Erythroblast (primary cell): ENCODE results near the gene TXLNB.
"Not testable (repeated sequence)": the region's sequence is repeated elsewhere in the genome, so short reads cannot be mapped to it uniquely, and the experiment has no call there.

ENCODE experiments used
- DNase-seq, 2 experiments: peaks; one replicate each; lab custom pipeline; 2025; lab: John Stamatoyannopoulos, UW
- GATA1 ChIP-seq: IDR thresholded peaks from 2 replicates; pipeline ENCODE4 v1.6.1; 2011; ENCODE audit warnings: low read depth, mild to moderate bottlenecking, control low read depth, low read length, moderate library complexity
- POLR2A ChIP-seq: IDR thresholded peaks from 2 replicates; pipeline ENCODE4 v1.6.1; 2011; ENCODE audit warnings: mild to moderate bottlenecking, low read length

TXLNB gene

GRCh38 chr6:139296927-139297326, 5.1 kb upstream of the TXLNB start:
- TF ChIP-seq GATA1 (no peak), POLR2A (no peak)
- DNase-seq = no peak

- DNase-seq = no peak
- TF ChIP-seq POLR2A = no peak
- TF ChIP-seq GATA1 = no peak
Observed at GRCh38 chr6:139295901-139296300, 4.1 kb upstream of the TXLNB start.

- DNase-seq = no peak
- TF ChIP-seq POLR2A (no peak), GATA1 (no peak)
Observed at GRCh38 chr6:139294090-139294489, 2.3 kb upstream of the TXLNB start.

- not testable (repeated sequence) for DNase-seq
Observed at GRCh38 chr6:139293230-139293629, 1.4 kb upstream of the TXLNB start.

DNA sequence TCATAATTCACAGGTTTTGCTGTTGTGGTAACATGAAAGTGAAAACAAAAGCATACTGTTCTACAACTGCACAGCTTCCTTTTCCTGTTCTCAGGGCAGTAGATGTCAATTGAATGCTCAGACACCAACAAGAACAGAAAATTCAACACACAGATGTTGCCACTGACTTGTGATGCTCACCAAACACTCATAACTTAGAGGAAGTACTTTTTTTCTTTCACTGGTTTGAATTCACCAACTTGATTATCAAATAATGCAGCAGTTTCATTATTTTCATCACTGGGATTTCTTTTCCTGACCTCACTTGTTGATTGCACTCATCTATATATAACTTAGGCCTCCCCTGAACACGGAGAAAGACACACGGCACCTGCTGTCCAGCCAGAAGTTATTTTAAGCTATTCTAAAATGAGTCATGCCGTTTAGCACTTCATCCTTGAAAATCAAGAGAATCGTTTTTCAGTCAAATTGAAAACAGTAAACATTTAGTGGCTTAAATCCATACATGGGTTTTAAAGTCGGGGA, 949 bp downstream of the TXLNB start:
- DNase-seq = no peak
- TF ChIP-seq POLR2A (no peak), GATA1 (no peak)

GRCh38 chr6:139289233-139289632, 2.6 kb downstream of the TXLNB start:
- TF ChIP-seq POLR2A = no peak
- TF ChIP-seq GATA1 = no peak
- DNase-seq = no peak

DNA sequence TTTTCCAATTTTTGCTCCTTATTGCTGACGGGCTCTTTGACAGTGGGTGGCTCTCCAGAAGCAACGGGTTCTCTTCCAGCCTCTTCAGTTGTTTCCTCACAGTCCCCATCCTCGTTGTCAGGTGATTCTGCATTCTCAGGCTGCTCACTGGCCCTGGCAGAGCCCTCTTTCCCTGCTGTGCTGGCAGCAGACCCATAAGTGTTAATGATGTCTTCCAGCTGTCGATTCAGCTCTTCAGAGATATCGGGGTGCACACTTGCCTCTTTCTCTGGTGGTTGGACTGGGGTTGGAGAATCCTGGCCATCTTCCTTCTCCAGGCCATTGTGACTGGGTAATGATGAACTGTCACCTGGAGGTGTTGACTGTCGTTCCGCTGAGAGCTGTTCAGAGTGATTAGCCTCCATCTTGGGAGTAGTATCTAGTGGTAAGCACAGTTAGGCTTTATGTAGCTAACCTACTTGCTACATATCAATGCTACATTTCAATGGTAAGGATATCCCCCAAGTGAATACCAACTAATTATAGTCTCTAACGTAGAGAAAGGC, 3.2 kb downstream of the TXLNB start:
- no peak for TF ChIP-seq GATA1
- TF ChIP-seq POLR2A = no peak
- no peak for DNase-seq

DNA sequence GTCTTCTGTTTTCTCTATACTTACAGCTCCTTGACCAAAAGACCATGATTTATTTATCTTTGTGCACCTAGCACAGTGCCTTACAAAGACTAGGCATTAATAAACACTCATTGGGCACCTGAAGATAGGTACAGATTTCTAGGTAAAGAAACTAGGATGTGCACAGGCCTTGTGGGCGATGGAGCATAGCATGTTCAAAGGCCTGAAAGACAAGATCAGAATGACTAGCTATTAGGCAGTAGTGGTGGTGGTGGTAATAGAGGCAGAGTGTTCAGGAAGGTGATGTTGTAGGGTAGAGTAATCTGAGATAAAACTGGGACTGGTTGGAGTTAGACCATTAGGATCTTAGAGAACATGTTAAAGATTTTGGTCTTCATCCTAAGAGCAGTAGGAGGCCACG, 3.9 kb downstream of the TXLNB start:
- DNase-seq = no peak
- TF ChIP-seq POLR2A (no peak), GATA1 (no peak)

- not testable (repeated sequence) for DNase-seq
Observed at GRCh38 chr6:139286438-139286837, 5.4 kb downstream of the TXLNB start.

- TF ChIP-seq GATA1 = no peak
- TF ChIP-seq POLR2A = no peak
Observed at GRCh38 chr6:139285590-139285989, 6.2 kb downstream of the TXLNB start.

DNA sequence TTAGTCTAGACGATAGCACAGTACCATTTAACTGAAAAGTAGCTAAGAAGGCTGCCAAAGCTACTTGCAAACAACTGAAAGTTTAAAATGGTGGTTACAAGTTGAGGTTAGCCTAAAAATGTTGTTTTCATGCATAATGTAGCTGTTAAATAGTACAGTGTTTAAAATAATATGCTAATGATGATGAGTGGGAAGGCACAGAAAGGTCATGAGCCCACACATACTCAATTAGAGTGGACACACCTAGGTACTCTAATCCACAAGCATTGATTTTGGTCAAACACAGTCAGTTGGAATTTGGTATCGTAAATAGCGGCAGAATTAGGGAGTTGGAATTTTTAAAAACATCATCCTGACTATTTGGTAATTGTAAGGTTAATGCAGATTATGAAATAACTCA, 7.0 kb downstream of the TXLNB start:
- DNase-seq = no peak
- TF ChIP-seq GATA1 (no peak), POLR2A (no peak)

More at GRCh38 chr6:139285590-139285989, 6.2 kb downstream of the TXLNB start:
- DNase-seq = no peak

- TF ChIP-seq POLR2A = no peak
- no peak for TF ChIP-seq GATA1
- no peak for DNase-seq
Observed at GRCh38 chr6:139282684-139283083, 9.1 kb downstream of the TXLNB start.

DNA sequence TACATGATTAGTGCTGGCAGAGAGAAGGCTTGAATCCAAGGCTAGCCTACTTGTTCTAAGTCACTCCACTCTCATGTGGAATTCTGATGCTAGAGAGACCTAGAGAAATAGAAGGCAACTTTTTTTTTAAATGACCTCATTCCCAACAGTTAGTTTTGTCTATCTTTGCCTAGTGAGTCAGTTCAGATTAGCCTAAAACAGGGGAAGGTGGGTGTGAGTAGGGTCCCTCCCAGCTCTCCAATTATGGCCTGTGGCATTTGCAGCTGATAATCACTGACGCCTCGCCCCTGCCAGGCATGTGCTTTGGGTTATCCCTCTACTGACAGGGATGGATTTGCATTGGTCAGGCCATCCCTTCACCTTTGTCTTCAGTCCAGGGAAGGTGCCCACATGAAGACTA, 13.6 kb downstream of the TXLNB start:
- DNase-seq = peak in 1 of 2 experiments; percentile 7
- TF ChIP-seq GATA1 = no peak
- no peak for TF ChIP-seq POLR2A

DNA sequence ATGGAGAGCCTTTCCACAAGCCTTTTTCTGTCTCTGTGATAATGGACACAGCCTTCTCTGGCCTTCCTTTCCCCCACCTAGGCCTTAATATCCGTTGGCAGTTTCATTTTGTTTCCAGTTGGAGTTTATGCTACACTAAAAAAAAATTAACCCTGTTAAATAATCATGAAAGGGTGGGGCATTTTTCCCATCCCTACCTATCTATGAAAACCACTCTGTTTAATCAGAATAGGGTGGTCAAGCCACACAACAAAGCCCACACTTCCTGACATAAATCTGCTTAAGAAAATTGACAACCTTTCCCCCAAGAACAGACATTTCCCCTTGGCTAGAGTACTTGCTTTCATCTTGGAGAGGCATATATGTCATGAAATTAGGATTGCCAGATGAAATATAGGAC, 14.2 kb downstream of the TXLNB start:
- no peak for DNase-seq
- TF ChIP-seq POLR2A (no peak), GATA1 (no peak)

- DNase-seq = no peak
- TF ChIP-seq GATA1 (no peak), POLR2A (no peak)
Observed at GRCh38 chr6:139277161-139277560, 14.6 kb downstream of the TXLNB start.

GRCh38 chr6:139275279-139276055, 16.3 kb downstream of the TXLNB start:
- TF ChIP-seq POLR2A (no peak), GATA1 (no peak)
- DNase-seq = no peak

DNA sequence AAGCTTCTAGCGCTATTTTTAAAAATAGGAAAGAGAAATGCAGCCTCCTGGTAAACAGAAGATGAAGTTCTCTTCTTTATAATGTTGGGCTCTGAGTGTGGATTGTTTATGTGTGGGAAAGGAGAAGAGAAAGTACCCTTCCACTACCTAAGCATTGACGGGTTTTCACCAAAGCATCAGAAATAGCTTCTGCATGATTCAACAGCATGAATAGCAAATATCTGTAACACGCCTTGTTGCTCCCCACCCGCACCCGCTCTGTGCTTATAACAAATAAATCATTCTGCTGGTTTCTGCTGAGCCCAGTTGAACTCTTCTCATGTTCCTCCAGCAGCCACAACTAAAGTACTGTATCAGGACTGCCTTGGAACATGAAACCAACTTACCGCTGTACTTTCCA, 20.7 kb downstream of the TXLNB start:
- TF ChIP-seq GATA1 (no peak), POLR2A (no peak)
- no peak for DNase-seq
